GM04503 (cell line): Measurements from ENCODE around the gene C10orf143.

ENCODE experiments used
- DNase-seq: peaks from one replicate; pipeline ENCODE4 v3.0.0-alpha.2; 2012; ENCODE audit warnings: low read depth

C10orf143 gene

DNA sequence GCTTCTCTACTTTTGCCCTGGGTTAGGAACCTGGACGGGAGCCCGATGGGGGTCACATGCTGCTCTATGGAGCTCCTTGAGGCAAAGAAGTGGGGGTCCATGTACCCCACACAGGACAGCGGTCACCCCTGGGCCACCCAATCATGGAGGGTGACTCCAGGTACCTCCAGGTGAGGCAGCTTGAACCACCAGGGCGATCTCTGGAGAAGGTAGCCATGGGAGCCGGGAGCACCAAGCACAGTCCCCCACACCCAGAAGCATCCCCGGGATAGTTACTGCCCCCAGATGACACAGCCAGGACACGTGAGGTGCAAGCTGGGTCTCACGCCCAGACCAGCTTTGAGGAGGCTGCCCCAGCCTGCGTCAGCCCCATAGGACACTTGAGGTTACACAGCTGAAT lies 58.4 kb downstream of the C10orf143 start:
- DNase-seq: no peak

DNA sequence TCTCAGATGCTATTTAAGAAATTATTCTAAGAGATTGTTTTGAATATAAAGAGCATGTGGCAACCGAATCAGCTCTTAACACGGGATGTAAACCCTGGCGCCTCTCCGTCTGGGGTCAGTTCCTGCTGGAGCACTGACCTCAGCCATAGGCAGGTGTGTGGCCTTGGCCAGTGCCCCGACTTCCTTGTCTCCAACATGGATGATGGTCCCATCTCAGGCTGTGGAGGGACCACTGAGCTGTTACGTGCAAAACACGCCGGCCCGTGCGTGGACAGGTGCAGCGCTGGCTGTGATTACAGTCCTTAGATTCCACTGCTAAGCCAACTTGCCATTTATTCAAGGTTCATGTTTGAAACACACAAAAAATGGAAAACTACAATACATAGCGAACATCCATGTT lies 59.9 kb downstream of the C10orf143 start:
- DNase-seq: no peak

DNA sequence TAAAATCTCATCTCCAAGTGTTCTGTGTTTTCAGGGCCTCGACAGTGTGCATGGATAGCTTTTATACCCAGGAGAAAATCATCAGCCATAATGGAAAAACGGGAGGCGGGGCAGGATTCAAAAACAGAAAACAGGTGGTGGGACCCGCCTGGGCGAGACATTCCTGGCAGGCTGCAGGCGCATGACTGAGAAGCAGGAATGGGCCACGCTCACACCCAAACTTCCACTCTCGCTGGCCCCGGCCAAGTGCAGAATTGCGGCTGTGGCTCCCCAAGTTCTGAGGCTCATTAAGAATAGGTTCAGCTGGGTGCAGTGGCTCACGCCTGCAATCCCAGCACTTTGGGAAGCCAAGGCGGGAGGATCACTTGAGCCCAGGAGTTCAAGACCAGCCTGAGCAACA lies 60.6 kb downstream of the C10orf143 start:
- no peak for DNase-seq

DNA sequence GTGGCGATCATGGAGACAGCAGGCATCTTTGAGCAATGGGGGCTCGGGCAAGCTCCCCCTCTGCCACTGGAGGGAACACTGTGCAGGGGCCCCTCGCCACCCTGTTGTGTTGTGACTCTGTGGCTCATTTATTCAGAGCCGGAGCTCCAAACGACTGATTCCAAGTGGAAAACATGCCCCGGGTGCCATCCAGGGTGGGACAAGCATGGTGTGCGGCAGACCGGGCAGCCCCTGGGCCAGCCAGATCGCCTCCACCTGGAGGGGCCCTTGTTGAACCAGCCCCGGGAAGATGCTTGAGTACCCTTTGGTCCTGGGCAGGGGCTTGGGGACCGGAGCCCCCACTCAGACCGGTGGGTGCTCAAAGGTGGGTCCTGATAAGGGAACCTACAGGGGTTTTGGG lies 61.4 kb downstream of the C10orf143 start:
- DNase-seq: no peak

DNA sequence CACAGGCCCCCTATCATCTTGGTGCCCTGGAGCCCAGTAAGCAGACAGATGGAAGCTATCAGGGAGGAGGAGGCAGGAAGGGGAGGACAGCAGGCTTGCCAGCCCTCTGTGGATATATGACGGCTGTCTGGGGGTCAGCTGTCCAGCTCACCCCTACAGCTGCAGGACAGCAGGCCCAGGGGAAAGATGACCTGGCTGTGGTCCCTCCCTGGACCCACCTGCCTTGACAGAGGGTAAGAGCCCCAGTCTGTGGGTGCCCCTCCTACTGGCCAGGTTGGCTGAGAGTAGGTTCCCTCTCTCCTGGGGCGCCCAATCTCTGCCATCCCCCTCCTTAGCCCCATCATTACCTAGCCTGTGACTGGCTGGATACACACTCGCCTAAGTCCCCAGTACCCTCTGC lies 62.5 kb downstream of the C10orf143 start:
- no peak for DNase-seq

DNA sequence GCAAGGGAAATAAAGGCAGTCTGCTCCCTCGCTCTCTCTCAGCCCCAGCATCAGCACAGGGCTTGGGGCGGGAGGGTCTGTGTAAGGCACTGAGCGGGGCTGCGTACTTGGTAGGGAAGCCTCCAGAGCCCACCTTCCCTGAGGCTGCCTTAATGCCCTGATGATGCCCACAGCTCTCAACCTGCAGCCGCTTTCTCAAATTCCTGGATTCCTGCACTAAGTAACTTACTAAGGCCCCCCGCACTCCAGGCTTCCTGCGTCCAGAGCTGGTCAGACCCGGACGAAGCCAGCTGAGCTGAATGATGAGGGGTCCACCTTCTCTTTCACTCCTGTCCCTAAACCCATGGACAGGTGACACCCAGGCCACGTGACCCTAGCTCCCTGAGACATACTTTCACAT lies 63.3 kb downstream of the C10orf143 start:
- no peak for DNase-seq

DNA sequence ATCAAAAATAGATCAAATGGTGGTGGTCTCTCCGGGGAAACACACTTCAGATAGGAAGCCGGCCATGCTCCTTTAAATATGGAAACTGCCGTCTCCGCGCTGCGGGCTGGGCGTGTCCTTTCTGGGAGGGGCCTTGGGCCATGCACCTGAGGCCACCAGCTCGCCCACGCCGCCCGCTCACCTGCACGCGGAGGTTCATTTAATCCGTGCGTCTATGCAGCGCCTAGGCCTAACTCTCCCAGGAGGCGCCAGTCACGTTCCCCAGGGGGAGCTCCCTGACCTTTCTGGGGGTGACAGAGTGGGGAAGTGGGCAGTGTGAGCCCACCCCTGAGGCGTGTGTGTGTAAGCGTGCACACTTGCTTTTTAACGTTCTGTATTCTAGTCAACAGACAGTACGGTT lies 64.0 kb downstream of the C10orf143 start:
- DNase-seq: no peak

DNA sequence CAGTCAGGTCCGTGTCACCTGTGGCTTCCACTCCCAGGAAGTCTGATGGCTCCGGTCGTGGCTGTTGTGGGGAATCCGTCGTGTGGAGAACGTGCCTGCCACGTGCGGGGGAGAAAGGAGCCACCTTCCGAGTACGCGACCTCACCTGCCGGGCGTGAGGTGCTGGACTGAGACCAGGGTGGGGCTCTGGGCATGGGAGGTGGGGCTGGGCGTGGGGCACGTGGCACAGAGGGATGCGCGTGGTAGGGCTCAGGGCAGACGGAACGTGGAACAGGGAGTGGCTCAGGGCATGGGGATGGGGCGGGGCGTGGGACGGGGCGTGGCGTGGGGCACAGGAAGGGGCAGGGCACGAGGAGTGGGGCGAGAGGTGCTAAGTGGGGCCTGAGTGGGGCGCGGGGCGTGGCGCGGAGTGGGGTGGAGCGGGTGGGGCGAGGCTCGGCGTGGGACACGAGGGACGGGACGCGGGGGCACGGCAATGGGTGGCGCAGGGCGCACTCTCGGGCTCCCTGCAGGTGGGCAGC lies 64.8 kb downstream of the C10orf143 start:
- DNase-seq: no peak

DNA sequence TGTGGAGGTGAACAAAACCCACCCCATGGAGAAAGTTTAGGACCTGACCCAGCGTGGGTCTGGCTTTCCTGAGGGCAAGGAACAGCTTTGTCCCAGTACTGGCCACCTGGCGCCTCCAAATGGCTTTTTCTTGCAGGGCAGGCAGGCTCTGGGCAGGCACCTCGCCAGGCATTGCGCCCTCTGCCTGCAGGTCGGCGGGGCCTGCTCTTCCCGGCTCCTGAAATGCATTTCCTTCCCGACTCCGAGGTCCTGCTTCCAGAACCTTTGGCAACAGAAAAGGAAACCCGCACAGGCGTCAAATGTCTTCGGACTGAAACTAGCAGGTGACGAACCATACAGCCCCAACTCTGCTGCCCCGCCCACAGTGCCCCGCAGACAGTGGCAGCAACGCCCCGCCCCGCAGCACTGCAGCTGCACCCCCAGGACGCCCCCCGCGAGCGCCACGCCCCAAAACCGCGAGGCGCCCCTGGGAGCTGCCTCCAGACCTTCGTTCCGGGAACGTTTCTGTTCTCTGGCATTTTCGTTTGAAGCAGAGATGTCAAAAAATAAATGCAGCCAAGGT lies 65.5 kb downstream of the C10orf143 start:
- DNase-seq: no peak

DNA sequence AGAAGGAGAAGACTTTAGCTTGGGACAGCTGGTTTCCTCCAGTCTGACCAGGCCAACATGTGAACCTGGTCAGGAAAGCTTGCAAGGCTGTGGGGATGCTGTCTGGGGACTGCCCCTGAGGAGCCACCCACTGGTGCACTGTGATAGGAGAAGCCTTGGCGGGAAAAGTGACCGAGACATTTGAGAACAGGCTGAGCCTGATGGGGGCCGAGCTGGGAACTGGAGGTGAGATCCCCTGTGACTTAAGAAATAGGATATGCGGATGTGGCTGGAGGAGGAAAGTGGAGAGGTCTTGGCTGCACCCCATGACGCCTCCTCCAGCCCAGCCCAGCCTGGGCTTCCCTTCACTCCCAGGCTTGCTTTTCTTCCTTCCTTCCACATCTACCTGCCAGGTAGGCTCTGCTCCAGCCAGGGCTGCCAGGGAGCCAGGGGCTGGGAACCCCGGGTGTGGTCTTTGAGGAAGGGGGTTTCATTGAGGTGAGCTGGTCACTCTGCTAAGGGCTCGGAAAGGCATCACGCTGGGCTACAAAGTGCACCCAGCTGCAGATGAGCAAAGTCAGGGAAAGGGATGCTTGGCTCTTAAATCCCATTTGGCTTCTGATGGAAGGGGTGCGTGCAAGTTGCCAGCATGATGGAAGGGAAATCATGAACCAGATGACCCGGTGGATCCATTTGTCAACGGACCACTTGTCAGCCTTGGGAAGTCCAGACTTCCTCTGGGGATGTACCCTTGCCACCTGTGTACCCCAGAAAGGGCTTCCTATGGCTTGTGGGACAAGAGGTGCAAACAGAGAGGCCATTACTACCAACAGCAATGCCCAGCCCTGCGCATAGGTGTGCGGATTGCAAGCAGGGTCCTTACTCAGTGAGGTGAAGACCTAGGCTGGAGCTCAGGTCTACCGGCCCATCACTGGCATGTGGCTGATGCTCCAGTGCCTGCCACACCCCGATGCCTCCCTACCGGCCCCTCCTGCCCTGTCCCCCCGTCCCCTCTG lies 66.3 kb downstream of the C10orf143 start:
- DNase-seq: no peak

DNA sequence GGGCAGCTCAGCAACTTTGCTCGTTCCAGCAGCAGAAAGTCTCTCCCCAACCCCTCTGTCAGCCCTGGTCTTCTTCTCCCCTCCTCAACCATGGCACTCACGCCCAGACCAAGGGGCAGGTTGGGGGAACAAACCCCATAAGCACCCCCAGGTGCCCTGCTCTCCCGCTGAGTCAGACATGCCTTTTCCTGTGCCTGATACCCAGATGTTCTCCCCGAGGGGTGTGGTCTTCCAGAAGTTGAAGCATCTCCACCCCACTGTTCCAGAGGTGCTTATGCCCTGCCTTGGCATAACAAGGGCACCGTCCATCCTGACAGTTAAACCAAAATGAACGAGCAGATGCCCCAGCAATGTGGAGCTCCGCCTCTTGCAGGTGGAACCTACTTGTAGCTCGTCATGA lies 67.1 kb downstream of the C10orf143 start:
- DNase-seq: no peak

DNA sequence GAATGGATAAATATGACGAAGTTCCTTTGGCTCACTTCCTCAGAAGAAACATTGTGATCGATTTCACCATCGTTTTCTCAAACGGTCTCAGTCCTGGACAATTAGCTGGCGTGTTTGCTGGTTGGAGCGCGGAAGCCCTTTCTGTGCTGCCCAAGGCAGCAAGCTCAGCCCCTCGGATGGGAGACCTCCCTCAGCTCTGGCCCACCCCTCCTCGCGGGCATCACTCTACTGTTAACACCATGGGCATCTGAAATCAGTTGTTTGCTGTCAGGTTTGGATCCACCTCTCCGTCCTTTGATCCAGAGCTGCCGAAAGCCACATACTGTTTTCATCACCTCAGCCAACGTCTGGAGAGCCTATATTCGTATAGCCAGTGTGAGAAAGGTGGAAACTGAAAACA lies 68.2 kb downstream of the C10orf143 start:
- DNase-seq: no peak

DNA sequence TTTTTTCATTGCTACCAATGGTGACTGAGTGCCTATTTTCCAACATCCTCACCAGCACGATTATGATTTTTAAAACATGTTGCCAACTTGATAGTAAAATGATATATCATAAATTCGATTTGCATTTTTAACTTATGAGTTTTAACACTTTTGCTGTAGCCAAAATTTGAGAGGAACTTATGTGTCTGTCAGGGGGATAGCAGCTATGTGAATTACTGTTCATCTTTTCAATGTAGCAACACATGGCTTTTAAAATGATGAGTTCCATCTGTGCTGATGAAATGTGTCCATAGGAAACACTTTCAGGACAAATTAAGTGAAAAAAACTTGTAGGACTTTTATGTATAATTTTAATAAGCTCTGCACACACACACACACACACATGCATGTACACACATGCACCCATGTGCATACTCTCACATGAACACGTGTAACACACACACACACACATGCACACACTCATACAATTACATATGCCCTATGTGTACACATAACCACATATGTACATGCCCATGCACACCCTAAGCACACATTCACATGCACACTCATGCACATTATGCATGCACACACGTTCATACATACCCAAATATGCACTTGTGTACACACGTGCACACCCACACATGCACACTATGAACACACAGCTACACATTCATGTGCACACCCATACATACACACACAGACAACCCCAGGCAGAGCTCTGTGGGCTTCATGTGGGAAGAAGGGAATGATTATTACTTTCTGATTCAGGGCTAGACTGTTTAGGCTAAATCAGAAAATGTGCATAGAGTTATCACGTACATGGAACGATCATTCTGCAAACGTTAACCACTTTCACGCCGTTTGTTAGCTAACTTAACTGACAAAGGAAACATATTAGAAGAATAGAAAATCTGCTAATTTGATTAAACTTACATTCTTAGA lies 68.9 kb downstream of the C10orf143 start:
- no peak for DNase-seq

DNA sequence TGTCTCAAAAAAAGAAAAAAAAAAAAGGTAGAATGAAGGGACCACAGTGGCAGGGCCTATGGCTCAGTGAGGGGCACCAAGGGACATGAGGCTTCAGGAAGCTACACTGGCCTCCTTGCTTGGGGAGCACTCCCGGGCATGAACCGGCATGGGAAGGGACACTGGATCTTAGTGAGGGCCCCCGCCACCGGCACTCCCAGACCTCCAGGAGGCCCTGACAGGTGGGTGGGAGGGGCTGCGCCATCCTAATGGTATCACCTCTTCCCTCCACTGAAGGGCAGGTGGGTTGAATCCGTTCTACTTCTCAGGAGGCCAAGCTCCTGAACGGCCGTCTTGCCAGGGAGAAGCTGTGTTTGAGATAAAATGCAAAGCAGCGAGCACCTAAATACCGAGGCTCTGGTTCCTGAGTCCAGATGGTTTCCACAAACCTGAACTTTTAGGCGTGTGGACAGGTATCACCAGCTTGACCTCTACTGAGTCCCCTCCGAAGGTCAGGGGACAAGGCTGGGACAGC lies 69.8 kb downstream of the C10orf143 start:
- no peak for DNase-seq

DNA sequence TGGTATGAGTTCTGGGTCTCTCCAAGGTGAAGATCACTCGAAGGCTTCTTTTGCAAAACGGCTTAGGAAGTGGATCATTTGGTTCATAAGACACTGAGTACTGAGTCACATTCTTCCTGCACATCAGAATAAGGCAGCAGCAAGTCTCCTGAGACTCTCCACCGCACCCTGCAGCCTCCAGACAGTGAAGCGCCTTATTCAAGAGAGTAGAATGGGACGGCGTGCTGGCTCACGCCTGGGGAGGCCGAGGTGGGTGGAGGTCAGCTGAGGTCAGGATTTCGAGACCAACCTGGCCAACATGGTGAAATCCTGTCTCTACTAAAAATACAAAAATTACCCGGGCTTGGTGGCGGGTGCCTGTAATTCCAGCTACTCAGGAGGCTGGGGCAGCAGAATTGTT lies 70.3 kb downstream of the C10orf143 start:
- DNase-seq: no peak

DNA sequence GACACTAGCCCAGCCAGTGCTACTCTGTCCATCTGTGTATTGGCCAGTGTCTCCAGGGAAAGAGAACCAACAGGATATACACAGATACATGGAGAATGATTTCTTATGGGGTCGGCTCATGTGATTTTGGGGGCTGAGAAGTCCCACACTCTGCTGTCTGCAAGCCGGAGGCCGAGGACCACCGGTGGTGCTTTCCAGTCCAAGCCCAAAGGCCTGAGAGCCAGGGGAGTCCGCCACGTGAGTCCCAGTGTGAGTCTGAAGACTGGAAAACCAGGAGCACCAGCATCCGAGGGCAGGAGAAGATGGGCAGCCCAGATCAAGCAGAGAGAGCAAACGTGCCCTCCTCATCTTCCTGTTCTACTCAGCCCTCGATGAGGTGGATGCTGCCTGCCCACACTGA lies 71.5 kb downstream of the C10orf143 start:
- no peak for DNase-seq

DNA sequence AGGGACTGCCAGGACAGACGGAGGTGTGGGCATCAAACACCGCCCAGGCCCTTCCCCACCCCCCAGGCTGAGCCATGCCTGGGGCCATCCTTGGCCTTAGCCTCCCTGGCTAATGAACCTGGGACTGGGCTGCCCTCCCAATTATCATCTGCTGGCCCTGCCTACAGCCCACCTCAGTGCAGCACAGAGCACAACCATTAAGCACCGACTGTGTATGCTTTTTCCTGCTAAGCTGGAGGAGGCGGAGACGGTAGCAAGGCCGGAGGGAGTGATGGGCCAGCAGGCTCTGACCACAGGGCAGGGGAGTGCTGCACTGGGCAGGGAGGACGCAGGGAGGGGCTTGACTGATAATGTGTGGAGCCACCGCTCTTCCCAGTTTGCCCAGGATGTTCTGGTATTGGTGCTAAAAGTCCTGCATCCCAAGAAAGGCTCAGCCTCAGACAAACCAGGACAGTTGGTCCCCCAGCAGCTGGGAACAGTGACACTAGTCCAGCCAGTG lies 72.0 kb downstream of the C10orf143 start:
- DNase-seq: no peak

DNA sequence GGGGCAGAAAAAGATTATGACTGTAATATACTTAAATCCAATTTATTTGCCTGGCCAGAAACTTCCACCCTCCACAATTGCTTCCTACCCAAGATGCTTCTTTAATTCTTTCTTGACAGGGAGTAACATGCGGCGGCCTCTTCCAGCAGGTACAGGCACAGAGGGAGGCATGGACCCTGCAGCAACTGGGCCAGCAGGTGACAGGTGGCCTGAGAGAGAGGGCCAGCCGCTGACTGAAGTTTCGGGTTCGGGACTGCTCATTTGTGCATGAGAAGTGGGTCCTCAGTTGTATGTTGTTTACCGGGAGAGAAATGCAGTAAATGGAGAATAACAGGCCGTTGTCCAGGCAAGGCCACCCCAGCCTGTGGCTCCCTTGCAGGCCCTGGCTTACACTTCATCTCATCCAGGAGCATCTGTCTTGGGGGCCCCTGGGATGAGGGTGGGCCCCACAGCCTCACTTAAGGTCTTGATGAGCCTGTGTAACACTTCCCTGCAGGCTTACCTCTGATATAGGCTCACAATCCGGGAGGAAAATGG lies 72.5 kb downstream of the C10orf143 start:
- DNase-seq: no peak

DNA sequence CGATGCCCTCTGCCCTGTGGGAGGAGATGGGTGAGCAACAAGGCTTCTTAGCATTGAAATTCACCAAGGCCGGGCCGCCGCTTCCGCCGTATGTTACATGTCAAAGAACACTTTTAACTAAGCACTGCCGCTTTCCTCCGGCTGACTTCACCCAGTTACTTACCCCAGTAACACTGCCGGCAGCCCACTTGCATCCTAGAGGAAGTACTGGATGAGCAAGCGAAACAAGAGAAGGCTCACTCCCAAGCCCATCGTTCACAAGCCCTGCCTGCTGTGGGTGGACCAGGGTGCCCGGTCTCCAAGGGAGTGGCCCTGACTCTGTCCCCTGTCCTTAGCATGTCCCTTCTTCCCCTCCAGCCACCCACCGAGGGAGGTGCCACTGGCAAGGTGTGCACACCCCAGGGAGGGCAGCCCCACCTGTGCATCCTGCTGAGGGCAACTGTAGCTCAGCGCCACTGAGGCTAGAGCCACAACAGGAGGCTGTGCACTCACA lies 73.4 kb downstream of the C10orf143 start:
- no peak for DNase-seq

DNA sequence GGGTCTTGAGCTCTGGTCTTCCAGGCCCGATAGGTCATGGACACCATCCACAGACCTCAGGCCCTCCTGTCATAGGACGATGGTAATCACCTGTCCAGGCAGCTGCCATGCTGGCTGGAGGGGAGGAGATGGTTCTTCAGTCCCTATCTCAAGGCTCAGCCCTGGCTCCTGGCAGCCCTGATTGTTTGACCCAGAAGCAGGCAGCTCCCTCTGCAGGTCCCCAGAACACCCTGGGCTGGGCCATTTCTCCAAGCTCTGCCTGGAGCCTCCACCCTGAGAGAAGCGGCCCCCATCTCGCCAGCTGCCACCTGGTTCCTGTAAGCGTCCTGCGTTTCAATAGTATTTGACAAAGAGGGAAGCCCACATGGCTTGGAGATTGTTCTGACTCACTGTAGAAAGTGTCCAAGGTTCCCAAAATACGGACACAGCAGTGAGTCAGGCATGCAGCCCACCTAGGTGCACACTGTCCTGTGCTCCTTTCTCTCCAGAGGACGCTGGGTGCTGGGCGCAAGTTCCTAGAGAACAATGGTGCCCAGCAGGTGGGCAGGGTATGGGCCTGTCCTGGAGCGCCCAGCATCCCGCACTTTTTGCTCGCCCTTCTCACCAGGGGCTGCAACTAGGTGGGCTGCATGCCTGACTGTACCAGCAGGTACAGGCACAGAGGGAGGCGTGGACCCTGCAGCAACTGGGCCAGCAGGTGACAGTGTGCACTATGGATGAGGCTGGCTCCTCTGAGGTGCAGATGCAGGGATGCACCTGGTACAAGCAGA lies 74.1 kb downstream of the C10orf143 start:
- DNase-seq: no peak

DNA sequence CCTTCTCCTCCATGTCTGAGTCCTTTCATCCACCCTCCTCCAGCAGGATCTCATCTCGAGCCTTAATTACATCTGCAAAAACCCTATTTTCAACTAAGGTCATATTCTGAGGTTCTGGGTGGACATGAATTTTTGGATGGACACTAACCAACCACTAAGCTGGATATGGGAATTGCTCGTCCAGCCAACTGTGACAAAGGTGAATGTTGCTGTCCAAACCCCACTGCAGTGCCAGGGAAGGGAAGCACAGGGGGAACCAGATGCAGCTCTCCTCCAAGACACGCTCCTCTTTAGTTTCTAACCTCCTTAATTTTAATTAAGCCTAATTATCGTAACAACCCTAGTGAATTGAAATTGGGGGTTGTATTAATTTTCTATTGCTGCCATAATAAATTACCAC lies 81.4 kb downstream of the C10orf143 start:
- DNase-seq: no peak
